Globus pallidus (tissue), 1 donor: ENCODE measurements around the gene ANKDD1A.

ENCODE experiments used
- DNase-seq: peaks from one replicate; pipeline ENCODE4 v3.0.0-alpha.2; 2015; ENCODE audit warnings: low spot score

ANKDD1A gene

GRCh38 chr15:64923546-64923945, 11.8 kb downstream of the ANKDD1A start:
- no peak for DNase-seq

- DNase-seq: no peak
Measured at GRCh38 chr15:64925335-64926330, 13.9 kb downstream of the ANKDD1A start.

DNA sequence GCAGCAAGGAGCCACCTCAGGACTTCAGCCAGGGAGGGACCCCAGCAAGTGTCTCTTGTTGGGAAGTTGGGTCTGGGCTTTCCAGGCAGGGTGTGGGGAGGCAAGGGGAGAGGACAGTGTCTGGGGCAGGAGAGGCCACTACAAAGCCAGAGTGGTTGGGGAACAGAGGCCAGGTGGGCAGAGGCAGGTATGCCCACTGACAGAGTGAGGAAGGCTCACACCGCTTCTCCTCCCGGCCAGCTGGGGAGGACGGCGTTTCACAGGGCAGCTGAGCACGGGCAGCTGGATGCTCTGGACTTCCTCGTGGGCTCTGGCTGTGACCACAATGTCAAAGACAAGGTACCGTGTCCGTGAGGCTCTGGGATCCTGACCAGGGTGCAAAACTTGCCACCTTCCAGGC, 15.0 kb downstream of the ANKDD1A start:
- DNase-seq: no peak

GRCh38 chr15:64928626-64929220, 17.0 kb downstream of the ANKDD1A start:
- DNase-seq: no peak

DNA sequence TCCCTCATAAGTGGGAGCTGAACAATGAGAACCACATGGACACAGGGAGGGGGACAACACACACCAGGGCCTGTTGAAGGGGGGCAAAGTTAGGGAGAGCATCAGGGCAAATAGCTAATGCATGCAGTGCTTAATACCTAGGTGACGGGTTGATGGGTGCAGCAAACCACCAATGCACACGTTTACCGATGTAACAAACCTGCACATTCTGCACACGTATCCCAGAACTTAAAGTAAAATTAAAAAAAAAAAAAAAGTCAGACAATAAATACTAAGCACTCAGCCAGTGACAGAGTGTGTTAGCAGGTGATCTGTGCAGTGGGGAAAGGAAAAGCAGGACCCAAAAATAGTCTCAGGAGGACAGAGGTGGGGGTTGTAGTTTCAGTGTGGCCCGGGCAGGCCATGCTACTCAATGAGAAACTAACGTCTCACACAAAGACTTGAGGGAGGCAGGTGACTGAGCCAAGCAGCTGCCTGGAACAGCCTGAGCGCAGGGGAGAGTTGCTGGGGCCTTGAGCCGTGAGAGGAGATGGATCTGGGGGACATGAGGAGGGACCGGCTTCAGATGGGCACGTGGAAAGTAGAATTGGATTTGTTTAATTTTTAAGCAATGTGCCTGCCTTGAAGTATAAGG, 18.4 kb downstream of the ANKDD1A start:
- DNase-seq: no peak

- no peak for DNase-seq
Measured at GRCh38 chr15:64930778-64931371, 19.2 kb downstream of the ANKDD1A start.

GRCh38 chr15:64931381-64931780, 19.7 kb downstream of the ANKDD1A start:
- DNase-seq: no peak

- no peak for DNase-seq
Measured at GRCh38 chr15:64934023-64934422, 22.3 kb downstream of the ANKDD1A start.

- DNase-seq: no peak
Measured at GRCh38 chr15:64938192-64938591, 26.5 kb downstream of the ANKDD1A start.

GRCh38 chr15:64942356-64942755, 30.7 kb downstream of the ANKDD1A start:
- no peak for DNase-seq

DNA sequence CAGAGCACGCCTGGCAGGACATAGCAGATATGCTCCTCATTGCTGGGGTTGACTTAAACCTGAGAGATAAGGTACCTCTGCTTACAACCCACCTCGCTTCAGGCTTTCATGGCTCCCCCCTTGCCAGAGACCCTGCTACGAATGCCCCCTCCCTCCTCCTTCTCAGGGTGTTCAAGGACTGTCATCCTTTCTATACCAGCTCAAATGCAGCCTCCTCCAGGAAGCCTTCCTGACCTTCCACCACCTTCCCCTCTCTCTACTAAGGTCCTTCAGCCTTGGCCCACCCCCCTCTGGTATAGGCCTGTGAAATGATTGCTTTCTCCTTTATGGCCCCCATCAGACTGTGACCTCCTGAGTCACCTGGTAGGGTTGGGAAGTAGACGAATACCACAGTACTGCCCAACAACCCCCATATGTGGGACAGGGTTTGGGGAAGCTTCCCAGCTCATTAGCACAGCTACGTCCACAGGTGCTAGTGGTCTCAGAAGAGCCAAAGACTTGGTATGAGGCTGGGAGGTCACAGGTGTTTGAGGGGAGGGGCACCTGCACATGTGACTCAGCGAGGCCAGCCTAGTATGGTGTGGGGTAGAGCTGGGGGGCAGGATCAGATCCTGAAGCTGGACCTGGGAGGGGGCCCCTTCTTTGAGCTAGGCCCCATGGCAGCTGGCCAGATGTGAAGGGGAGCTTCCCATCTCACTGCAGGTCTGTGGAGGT, 32.0 kb downstream of the ANKDD1A start:
- no peak for DNase-seq

DNA sequence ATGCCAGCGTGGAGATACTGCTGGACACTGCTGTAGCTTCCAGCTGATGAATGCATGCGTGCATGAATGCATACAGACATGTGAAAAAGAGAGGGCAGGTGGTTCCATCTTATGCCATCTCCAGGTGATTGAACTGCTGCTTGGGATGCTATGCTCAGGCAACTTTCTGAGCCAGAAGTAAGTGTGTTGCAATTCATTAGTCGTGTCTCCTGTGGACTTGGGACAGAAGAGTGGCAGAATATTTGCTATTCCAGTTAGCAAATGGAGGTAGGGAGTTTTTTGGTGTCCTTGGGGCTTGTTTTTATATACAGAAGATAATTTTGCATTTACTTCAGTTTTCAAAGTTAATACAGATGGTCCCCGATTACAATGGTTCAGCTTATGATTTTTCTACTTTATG, 33.3 kb downstream of the ANKDD1A start:
- DNase-seq: no peak

- DNase-seq: no peak
Measured at GRCh38 chr15:64947211-64947610, 35.5 kb downstream of the ANKDD1A start.

- DNase-seq: no peak
Measured at GRCh38 chr15:64948916-64949315, 37.2 kb downstream of the ANKDD1A start.

GRCh38 chr15:64949383-64950186, 37.9 kb downstream of the ANKDD1A start:
- DNase-seq: no peak

- no peak for DNase-seq
Measured at GRCh38 chr15:64950888-64951287, 39.2 kb downstream of the ANKDD1A start.

GRCh38 chr15:64951777-64952418, 40.2 kb downstream of the ANKDD1A start:
- no peak for DNase-seq

- no peak for DNase-seq
Measured at GRCh38 chr15:64954395-64954794, 42.7 kb downstream of the ANKDD1A start.

DNA sequence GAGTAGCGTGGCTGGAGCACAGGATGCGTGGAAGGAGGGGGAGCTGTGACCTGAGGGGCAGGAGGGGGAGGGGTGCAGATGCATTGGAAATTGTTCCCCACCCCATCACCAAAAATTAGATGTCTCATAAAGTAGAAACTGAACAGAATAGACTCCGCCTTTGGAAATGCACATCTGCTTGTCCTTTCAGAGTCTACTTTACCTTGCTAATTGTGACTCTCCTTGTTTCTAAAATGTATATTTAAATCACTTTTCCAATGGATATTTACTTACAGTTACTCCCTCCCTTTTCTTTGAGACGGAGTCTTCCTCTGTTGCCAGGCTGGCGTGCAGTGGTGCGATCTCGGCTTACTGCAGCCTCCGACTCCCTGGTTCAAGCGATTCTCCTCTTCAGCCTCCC, 47.4 kb downstream of the ANKDD1A start:
- DNase-seq: no peak

DNA sequence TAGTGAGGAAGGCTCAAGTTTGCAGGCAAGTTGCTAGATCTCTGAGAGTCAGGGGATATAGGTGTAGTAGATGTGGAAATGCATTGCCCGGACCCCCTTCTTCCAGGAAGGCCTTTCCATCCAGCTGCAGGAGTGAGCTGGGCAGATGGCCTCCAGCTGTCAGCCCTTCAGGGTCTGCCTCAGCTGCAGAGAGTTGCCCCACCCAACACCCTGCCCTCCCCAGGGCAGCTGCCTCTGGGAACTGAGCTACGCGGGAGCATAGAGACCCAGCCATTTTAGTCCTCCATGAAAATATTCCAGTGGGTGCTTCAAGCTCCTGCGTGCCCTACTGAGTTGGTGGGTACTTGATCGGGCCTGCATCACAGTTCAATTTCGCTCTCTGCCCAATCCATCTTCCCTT, 48.5 kb downstream of the ANKDD1A start:
- DNase-seq: no peak
